HG02798 (cell line): Measurements from ENCODE around the gene OLFML2A.

Experiments used
- ATAC-seq: cut with Tn5 transposase; IDR thresholded peaks from one replicate; pipeline ENCODE4 v1.9.1; 2021; ENCODE audit warnings: mild to moderate bottlenecking; ENCODE audit not compliant: unreplicated experiment, poor library complexity

The OLFML2A gene

DNA sequence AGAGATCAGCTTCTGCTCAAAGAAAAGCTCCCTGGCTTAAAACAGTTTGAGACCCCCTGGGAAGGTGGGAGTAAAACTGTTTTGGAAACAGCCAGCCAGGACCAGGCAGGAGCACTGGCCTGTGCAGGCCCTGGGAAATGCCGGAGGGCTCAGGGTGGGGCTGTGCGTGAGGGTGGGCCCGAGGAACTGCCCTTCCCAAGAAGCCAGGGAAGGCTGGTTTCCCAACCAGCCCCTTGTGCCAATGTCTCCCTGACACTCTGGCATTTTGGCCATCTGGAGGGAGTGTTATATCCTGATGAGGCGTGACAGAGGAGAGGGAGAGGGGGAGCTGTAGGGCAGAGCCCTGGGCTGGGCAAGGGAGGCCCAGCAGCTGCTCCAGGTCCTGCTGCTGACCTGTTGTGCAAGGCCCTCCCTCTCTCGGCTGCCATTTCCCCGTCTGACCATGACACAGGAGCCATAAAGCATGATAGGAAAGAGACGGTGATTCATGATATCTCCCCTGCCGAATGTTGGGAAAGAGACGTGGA is 16.1 kb downstream of the OLFML2A start:
- no peak for ATAC-seq

DNA sequence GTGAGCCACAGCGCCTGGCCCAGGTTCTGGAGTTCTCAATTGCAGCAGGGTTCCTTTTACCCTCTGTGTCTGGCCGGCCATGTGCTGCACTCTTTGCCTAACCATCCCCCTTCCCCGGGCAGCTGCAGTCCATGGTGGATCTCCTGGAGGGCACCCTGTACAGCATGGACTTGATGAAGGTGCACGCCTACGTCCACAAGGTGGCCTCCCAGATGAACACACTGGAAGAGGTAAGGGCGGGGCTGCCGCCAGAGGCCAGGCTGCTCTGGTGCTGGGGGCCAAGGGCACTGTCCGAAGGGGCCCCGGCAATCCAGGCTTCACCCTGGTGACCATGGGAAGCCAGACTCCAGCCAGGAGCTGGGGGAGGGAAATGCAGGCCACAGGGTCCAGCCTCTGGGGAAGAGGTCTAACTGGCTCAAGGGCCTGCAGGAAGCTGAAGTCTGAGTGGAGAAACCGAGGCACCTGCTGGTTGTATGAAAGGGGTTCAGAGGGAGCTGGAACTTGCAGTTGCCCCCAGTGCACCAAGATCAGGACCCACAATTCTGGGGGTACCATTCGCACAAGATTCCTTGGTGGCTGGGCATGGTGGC is 18.1 kb downstream of the OLFML2A start:
- no peak for ATAC-seq

DNA sequence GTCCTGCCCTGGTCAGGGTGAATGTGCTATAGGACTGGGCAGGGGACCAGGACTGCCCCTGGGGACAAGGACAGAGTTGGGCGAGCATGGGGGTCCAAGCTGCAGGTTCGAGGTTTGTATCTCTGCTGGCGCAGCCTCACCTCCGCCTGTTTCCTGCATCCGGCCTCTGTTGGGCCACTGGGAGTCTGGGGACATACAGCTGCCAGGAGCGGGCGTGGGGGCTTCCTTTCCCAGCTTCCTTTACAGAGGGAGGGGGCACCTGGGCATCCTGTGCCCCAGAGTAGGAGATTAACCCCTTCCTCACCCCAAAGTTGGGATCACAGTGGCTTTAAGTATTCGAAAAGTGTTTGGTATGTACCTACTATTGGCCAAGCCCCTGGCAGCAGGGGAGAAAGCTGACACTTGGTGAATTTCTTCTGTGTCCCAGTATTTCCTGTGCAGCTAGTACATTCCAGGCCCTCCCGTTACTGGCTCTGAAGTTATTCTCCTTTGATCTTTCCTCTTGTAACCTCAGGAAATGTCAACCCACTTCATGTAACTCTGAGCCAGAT is 19.0 kb downstream of the OLFML2A start:
- ATAC-seq, result no peak

DNA sequence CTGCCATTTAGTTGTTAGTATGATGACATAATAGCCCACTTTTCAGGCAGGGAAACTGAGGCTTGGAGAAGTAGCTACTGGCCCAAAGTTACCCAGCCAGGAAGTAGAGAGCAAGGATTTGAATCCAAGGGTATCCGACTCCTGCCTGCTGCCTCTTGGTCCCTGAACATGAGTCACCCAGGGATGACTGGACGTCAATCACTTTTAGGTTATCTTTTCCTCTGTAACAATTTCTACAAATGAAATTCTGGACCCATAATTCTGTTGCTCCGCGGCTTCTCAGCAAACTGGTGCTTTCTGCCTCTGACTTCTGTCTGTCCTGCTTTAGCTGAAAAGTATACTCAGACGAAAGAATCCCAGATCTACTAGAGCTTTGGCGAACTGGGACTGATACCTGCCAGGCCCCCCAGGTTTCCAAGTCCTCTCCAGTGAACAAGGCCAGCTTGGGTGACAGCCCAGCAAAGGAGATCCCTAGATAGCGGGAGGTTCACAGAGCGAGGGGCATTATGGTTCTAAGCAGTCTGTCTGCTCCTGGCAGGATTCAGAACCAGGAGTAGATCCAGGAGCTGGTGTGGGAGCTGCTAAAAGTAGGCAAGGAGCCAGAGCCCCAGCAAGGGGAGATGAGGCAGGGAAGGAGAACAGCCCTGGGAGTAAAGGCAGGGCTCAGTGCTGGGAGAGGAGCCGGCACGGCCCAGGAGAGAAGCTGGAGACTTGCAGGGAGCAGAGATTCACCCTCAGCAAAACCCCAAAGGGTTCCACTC is 20.6 kb downstream of the OLFML2A start:
- ATAC-seq, result no peak

DNA sequence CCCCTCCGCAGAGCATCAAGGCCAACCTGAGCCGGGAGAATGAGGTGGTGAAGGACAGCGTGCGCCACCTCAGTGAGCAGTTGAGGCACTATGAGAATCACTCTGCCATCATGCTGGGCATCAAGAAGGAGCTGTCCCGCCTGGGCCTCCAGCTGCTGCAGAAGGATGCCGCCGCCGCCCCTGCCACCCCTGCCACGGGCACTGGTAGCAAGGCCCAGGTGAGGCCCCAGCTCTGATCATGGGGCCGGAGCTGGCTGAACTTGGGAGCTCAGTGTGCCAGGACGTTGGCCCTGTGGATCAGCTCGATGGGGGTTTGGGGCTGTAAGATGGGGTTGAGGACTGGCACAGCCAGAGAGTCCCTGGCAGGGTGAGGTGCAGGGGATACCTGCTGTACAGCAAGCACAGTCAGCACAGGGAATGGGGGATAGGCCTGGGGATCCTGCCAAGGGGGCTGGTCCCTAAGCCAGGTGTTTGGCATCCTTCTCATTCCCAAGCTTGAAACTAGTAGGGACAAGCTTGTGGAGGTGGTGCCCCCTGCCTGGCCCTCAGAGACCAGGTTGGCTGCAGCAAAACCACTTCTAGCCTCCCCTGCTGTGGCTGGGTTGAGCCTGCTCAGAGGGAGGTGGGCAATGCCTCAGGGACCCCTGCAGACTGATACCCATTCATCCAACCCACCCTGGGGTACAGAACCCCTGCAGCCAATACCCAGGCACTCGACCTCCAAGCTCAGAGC is 22.5 kb downstream of the OLFML2A start:
- ATAC-seq, result no peak

DNA sequence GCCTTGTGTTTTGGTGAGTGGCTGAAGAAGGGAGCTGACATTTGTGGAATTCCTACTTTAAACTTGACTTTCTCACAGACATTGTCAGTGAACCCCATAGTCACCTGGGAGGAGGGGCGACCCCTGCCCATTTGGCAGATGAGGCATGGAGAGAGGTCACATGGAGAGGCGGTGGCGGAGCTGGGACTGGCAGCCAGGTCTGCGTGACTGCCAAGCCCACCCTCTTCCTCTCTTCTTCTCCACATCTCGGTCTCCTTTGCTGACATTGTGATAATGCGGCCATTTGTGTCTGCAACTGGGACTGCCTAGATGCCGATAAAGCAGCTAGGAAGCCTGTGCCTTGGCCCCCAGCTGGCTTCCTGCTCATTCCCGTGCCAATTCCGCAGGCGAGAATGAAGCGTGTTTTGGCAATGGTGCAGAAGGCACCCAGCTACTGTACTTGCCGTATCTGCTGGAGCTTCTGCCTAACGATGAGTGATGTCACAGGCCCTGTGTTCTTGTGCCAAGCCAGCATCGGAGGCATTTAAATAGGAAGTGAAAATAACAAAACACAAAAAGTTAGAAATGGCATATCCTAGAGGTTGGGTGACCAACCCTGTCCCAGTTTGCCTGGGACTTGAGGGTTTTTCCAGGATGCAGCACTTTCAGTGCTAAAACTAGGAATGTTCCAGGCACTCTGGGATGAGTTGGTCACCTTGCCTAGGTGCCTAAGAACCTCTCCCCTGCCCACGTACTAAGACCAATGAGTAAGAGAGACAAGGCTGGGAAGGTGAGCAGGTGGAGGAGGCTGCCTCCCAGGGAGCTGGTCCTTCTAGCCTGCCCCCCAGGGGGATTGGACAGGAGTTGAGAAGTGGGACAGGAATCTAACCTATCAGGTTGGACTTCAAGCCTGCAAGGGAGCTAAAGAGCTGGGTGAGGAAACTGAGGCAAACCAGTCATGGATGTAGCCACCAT is 23.6 kb downstream of the OLFML2A start:
- ATAC-seq, result peak; percentile 56

DNA sequence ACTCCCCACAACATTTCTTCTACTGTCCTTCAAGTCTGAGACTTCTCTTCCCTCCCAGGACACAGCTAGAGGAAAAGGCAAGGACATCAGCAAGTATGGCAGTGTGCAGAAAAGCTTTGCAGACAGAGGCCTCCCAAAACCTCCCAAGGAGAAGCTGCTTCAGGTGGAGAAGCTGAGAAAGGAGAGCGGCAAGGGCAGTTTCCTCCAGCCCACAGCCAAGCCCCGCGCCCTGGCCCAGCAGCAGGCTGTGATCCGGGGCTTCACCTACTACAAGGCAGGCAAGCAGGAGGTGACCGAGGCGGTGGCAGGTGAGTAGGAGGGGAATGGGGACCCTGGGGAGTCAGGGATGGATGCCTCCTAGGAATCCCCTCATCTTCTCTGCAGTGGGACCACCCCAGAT is 24.4 kb downstream of the OLFML2A start:
- no peak for ATAC-seq

DNA sequence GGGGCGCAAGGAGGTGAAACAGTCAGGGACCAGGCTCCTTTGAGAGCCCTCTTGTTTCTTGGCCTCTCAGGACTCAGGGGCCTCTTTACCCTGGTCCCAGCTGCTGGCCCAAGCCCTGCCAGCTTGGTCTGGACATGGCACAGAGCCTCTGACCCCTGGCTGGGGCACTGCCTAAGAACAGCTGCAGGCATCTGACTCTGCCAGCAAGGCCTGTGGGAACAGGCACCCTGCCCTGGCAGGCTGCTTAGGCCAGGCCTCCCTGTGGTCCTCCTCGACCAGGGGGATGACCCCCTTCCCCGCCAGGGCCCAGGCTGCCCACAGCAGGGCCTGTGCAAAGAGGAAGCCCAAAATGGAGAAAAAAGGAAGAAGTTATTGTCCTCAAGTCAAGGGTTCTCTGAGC is 25.5 kb downstream of the OLFML2A start:
- no peak for ATAC-seq

DNA sequence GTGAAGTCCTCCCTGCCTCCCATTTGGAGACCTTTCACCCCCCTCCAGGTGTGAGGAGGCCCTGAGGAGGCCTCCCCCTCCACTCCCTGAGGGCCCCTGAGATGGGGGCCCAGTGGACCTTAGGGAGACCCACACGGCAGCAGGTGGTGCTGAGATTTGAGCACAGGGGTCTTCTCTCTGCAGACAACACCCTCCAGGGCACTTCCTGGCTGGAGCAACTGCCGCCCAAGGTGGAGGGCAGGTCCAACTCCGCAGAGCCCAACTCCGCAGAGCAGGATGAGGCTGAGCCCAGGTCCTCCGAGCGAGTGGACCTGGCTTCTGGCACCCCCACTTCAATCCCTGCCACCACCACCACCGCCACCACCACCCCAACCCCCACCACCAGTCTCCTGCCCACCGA is 27.0 kb downstream of the OLFML2A start:
- ATAC-seq, result no peak

DNA sequence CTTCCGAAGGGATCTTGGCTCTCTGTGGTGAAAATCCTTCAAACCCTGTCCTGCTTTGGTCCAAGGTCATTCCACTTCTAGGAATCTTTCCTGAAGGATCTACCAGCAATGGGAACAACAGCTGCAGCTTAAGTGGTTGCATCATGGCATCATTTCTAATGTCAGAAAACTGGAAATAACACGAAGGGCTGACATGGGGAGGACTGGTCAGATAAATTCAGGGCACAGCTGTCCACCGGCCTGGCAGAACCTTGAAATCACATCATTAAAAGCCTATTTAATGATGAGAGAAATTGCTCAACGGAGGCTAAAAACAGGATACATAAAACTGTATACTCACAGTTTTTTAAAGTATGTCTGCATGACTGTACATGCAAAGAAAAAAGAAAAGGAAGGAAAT is 28.3 kb downstream of the OLFML2A start:
- ATAC-seq, result no peak

DNA sequence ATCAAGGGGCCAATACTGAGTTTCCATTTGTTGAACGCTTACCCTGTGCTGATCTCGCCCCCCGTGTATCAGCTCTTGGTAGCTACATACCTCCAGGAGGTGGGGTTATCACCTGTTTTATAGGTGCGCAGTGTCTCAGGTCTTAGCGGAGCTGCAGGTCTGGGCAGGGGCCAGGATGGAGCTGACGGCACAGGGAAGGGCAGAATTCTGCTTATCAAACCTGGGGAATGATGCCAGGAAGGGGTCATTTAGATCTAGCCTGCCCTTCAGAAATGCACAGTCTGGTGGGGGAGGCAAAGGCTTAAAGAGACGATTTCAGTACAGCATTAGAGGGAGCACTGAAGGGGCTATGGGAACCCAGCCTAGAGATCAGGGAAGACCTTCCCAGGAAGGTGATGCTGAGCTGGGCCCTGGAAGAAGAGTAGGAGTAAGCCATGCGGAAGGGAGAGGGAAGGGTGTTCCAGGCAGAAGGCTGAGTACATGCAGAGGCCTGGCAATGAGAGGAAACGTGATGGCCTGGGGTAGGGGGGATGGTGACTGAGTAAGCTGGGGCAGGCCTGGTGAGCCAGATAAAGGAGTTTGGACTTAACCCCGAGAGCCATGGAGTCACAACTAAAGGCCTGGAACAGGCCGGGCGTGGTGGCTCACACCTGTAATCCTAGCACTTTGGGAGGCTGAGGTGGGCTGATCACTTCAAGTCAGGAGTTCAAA is 31.5 kb downstream of the OLFML2A start:
- no peak for ATAC-seq

DNA sequence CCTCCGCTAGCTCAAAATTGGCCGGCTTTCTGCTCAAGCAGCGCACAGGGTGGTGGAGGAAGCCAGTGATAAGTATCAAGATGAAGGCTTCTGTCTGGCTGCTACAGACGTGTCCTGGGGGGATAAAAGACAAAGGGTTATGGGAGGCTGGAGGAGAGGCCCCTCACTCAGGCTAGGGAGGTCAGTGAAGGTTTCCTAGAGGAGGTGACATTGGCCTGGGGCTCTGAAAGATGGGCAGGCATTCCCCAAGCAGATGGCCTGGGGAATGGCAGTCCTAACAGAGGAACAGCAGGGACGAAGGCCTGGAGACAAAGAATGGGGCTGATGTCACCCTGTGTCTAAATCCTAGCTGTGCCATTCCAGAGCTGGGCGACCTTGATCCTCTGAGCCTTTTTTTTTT is 32.3 kb downstream of the OLFML2A start:
- ATAC-seq, result no peak

DNA sequence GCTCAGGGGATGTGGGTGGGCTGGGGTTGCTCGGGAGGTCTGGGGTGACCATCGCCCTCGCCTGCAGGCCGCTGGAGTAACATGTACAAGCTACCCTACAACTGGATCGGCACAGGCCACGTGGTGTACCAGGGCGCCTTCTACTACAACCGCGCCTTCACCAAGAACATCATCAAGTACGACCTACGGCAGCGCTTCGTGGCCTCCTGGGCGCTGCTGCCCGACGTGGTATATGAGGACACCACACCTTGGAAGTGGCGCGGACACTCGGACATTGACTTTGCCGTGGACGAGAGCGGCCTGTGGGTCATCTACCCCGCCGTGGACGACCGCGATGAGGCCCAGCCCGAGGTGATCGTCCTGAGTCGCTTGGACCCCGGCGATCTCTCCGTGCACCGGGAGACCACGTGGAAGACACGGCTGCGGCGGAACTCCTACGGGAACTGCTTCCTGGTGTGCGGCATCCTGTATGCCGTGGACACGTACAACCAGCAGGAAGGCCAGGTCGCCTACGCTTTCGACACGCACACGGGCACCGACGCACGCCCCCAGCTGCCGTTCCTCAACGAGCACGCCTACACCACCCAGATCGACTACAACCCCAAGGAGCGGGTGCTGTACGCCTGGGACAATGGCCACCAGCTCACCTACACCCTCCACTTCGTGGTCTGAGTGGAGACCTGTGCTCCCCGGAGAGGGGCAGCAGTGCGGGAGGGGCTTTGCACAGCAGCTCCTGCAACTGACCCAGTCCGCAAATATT is 33.0 kb downstream of the OLFML2A start:
- no peak for ATAC-seq

DNA sequence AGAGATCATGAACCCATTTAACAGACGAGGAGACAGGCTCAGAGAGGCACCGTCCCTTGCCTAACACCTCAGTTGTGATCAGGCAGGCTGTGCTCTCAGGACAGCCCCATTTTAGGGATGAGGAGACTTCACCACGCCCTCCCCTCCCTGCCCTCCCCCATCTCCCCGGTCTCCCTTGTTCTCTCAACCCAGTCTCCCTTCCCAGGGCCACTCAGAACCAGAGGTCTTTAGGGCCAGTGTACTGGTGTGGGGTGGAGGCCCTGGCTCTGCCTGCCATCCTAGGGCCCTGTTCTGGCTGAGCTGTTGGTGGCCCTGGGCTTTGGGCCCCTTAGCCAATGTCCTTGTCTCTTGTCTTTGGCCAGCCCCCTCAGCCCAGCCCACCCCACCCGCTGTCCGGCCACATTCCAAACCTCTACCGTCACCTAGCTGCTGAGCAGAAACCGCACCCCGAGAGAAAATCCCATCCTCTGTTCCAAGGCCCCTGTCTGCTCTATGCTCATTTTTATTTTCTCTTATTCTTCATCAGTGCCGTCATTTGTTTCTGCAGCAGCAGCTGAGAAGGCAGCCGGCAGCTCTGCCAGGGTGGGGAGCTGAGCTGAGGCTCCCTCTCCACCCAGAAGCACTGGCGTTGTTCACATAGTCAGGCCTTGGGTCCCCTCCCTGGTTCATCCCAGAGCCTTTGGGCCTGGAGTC is 33.9 kb downstream of the OLFML2A start:
- no peak for ATAC-seq

DNA sequence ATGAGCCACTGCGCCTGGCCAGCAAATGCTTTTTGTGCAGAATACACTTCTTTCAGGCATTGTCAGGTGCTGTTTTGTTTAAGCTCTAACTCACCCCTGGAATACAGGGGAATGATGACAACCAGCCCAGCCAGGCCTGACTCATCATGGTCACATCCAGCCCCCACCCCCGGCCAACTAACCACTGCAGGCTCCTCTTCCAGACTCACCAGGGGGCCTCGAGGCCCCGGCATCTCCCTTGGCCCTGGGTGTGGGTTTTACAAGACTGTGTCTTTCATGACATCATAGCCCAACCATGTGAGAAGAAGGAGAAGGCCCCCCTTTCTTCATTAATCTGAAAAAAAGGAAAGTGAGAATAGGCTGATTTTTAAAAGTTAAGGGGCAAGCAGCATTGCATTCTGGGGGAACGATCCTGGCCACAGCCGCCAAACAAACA is 35.5 kb downstream of the OLFML2A start:
- ATAC-seq, result no peak

DNA sequence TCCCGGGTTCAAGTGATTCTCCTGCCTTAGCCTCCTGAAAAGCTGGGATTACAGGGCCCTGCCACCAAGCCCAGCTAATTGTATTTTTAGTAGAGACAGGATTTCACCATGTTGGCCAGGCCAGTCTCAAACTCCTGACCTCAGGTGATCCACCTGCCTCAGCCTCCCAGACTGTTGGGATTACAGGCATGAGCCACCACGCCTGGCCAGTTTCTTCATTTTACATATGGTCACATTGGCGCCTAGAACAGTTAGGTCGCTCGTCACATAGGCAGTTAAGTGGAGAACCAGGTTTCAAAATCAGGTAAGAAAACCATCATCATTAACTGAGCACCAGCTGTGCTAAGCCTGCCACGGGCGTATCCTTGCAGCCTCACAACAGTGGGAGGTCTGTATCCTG is 36.1 kb downstream of the OLFML2A start:
- no peak for ATAC-seq

DNA sequence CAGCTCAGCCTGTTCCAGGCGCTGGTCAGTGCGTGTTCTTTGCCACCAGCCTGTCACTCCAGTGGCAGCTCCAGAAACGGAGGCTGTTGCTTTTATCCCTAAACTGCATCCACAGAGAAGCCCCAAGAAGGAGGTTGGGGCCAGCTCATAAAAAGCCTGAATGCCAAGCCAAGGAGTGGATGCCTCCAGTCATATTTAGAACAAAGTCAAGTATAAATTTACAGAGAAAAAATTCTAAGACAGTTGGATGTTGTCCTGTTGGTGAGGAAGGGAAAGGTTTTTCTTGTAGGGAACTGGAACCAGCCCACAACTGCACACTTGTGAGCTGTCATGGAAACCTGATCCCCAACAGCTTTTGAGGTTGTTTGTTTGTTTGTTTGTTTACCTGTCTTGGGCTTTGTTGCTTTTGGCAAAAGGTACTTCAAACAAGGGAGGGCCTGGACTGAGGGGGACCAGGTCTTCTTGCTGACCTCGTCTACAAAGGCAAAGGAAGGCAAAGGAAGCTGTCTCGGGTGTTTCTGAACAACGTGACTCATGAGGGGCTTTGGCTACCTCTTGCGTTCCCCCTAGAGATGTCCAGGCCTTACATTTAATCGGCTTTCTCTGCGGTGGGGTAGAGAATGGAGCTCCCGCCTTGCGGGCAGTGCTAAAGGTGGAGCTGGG is 36.7 kb downstream of the OLFML2A start:
- no peak for ATAC-seq

DNA sequence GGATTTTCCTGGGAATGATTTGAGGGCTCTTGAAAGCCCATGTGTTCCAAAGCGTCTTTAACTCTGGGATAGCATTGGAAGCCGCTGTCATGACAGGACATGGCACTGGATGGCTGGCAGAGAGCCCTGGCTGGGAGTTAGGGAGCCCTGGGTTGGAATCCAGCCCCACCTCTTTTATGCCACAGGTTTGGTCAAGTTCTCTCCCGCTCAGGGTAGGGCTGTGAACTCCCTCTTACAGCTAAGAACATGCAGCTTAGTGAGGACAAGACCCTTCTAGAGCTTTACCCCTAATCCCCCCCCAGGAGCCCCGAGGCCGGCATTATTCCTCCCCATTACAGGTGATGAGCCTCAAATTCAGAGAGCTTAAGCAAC is 37.2 kb downstream of the OLFML2A start:
- ATAC-seq, result no peak
